GM19025 (cell line): ENCODE results near the gene GINS1.

ENCODE experiments used
- ATAC-seq: cut with Tn5 transposase; IDR thresholded peaks from one replicate; pipeline ENCODE4 v1.9.1; 2021; ENCODE audit warnings: mild to moderate bottlenecking, low read depth, moderate library complexity; ENCODE audit not compliant: unreplicated experiment

Gene GINS1

GRCh38 chr20:25490656-25491445, 83.4 kb downstream of the GINS1 start:
- no peak for ATAC-seq

GRCh38 chr20:25491446-25492038, 84.1 kb downstream of the GINS1 start:
- no peak for ATAC-seq

- no peak for ATAC-seq
These were observed 85.7 kb downstream of the GINS1 start for GRCh38 chr20:25493137-25493536.

- no peak for ATAC-seq
These were observed 86.5 kb downstream of the GINS1 start for GRCh38 chr20:25493748-25494505.

GRCh38 chr20:25494506-25495188, 87.2 kb downstream of the GINS1 start:
- ATAC-seq = no peak

GRCh38 chr20:25495189-25495824, 87.8 kb downstream of the GINS1 start:
- no peak for ATAC-seq

GRCh38 chr20:25496165-25496967, 88.9 kb downstream of the GINS1 start:
- ATAC-seq = no peak

- no peak for ATAC-seq
These were observed 89.5 kb downstream of the GINS1 start for GRCh38 chr20:25496968-25497401.

GRCh38 chr20:25497586-25498279, 90.3 kb downstream of the GINS1 start:
- ATAC-seq = no peak
